ENCODE data around the gene UPK1B.
"Not testable (repeated sequence)": the region's sequence is repeated elsewhere in the genome, so short reads cannot be mapped to it uniquely, and the experiment has no call there.

The UPK1B gene

DNA sequence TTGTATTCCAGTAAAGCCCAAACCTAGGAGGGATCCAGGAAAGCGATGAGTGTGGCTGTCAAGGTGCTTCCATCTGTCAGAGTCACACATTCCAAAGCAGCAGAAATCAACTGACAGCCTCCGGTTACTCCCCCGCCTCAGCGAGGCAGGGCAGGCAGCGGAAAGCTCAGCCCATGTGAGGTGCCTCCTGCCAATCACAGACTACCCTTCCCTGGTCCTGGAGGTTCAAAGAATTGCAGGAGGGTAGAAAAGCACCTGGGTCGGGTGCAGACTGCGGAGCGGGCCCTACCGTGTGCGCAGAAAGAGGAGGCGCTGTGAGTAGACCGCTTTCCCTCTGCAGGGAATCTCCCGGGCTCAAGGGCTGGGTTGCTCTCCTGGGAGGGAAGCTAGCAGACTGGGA, at the start of gene UPK1B:
Gene UPK1B (plus strand): TSS at position 274 of the 400 bp plus-strand sequence. CDS start 13,144 bp downstream, outside the sequence.
- DNase-seq: no peak

DNA sequence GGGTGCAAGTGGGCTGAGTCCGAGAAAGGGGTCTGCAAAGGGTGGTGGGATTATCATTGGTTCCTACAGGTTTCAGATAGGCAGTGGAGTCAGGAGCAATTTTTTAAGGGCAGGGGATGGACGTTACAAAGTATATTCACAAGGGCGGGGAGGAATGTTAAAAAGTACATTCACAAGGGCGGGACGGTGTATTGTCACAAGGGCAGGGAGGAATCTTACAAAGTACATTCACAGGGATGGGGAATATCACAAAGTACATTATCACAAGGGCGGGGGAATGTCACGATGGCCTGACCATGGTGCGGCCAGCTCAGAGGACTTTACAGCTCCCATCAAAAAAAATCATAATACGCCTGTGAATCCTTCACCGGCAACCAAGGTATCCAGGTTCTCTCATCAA, 48.1 kb upstream of the UPK1B start:
- no peak for DNase-seq

DNA sequence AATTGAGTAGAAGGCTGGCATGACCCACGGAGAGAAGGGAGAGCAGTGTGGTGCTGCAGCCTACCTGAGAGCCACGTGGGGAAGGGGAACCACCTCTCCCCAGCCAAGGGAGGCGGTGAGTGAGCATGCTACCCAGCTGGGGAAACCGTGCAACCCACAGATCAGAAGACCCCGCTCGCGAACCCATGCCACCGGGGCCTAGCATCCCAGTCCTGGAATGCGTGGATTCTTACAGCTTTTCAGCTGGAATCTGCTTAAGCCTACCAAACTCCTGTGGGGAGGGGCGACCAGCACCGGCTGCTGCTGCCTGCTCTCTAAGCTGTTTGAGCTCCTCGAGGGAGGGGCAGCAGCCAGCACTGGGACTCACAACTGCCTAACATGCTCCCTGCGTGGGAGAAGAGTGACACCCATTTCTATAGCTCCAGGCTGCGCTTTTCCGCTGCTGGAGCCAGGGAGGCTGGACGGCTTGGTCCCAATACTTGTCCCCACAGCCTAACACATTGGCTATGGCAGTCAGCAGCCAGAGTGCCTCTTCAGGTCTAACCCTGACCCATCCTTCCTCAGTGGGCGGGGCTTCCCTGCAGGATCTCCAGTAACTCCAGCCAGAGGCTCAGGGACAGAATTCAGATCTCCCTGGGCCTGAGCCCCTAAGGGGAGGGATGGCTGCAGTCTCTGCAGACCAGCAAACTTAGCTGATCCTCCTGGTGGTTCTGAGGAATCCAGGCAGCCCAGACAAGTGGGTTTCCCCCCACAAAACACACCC, 47.5 kb upstream of the UPK1B start:
- DNase-seq: no peak

DNA sequence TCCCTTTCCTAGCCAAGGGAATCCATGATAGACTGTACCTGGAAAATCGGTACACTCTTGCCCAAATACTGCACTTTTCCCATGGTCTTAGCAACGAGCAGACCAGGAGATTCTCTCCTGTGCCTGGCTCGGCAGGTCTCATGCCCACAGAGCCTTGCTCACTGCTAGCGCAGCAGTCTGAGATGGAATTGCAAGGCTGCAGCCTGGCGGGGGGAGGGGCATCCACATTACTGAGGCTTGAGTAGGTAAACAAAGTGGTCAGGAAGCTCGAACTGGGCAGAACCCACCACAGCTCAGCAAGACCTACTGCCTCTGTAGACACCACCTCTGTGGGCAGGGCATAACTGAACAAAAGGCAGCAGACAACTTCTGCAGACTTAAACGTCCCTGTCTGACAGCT, 43.1 kb upstream of the UPK1B start:
- DNase-seq: not testable (repeated sequence)

DNA sequence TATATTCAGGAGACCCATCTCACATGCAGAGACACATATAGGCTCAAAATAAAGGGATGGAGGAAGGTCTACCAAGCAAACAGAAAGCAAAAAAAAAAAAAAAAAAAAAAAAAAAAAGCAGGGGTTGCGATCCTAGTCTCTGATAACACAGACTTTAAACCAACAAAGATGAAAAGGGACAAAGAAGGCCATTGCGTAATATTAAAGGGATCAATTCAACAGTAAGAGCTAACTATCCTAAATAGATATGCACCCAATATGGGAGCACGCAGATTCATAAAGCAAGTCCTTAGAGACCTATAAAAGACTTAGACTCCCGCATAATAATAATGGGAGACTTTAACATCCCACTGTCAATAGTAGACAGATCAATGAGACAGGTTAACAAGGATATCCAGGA, 41.1 kb upstream of the UPK1B start:
- DNase-seq: not testable (repeated sequence)

DNA sequence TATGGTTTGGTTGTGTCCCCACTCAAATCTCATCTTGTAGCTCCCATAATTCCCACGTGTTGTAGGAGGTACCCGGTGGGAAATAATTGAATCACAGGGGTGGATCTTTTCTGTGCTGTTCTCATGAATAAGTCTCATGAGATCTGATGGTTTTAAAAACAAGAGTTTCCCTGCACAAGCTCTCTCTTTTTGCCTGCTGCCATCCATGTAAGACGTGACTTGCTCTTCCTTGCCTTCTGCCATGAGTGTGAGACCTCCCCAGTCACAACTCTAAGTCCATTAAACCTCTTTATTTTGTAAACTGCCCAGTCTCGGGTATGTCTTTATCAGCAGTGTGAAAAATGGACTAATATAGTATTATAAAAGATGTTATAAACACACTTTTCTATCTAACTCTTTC, 34.0 kb upstream of the UPK1B start:
- DNase-seq: not testable (repeated sequence)

DNA sequence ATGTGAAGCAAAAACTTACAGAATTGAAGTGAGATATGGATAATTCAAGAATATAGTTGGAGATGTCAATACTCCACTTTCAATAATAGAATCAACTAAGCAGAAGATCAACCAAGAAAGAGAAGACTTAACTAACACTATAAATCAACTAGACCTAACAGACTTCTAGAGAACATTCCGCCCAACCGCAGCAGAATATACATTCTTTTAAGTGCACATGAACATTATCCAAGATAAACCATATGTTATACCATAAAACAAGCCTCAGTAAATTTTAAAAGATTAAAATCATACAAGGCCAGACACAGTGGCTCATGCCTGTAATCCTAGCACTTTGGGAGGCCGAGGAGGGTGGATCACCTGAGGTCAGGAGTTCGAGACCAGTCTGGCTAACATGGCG, 32.9 kb upstream of the UPK1B start:
- DNase-seq: no peak

DNA sequence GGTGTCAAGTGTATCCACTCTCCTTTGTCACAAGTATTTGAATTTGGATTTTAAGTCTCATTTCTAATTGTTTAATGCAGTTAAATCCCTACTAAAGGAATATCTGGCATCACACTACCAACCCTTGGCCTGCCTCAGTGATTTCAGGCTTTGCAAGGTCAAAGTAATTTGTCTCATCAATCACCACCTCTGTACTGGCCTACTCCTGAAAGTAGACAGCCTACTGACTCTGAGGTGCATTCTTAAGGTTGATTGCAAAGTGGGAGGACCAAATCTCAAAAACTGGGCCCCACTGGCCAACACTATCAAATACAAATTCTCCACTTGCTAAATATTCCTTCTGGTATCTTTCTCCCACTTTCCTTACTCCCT, 28.3 kb upstream of the UPK1B start:
- no peak for DNase-seq

DNA sequence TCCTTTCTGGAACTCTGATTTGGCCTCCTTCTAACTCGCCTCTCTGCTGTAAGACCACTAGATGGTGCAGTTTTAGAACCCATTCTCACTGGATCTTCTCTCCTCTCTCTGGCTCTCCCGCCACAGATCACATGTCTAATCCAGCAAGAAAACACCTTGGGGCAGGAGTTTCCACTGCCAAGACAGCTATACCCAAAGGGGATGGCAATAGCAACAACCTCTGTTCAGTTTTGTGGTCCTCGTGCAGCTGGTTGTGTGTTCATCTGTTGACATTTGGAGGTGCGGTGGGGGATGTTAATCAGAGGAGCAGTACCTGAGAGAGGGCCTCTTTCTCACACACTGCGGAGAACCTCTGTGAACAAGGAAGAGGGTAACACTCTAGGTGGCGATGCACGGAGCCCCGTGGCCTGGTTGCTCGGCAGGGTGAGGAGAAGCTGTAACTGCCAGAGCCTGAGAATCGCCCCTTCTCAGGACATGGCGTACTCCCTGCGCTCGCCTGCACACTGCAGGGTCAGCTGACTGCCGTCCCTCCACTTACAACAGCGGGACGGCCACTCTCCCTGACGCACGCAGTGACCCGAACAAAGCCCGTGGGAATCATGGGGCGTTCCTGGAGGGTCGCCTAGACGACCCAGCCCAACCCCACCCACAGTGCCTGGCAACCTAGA, 27.8 kb upstream of the UPK1B start, which contains the start of gene TEX55:
Gene TEX55 (plus strand): TSS at position 666 of the 668 bp plus-strand sequence. CDS start 25 bp downstream, outside the sequence.
- no peak for DNase-seq

DNA sequence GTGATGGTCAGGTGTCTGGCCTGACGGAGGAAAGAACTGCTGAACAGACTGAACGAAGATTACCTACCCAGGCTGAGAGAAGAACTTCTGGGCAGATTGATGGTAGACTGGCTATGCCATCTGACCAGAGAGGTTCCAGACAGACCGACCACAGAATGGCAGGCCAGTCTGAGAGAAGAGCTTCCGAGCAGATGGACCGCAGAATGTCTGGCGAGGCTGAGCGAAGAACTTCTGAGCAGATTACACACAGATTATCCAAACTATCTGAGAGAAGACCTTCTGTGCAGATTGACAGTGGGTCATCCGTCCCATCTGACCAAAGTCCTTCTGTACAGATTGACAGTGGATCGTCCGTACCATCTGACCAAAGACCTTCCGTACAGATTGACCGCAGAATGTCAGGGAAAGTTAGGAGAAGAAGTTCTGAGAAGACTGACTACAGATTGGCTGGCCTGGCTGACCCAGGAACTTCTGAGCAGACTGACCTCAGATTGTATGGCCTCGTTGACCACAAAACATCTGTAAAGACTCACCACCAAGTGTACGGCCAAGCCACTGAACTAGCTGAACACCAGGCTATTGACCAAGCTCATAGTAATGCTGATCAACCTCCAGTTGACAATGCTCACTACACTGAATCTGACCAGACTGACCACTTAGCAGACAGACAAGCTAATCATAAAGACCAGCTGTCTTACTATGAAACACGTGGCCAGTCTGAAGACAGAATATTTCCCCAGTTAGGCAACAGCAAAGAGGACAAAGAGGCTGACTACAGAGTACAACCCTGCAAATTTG, 26.6 kb upstream of the UPK1B start:
- DNase-seq: no peak

DNA sequence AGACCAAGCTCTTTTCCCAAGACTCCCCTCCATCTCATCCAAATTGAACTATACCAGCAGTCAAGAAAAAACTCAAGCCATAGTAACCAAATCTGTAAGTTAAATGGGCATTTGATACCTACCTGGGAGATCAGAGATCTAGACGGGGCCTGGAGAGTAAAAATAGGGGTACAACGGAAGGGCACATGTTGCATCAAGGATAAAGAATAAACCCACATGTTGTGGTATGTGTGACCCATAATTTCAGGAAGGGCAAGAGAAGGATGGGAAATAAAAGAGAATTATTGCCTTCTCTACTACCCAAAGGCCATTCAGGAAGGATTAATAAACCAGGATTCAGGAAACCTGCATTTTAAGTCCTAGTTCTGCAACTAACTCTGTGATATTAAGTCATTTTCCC, 25.9 kb upstream of the UPK1B start:
- no peak for DNase-seq

DNA sequence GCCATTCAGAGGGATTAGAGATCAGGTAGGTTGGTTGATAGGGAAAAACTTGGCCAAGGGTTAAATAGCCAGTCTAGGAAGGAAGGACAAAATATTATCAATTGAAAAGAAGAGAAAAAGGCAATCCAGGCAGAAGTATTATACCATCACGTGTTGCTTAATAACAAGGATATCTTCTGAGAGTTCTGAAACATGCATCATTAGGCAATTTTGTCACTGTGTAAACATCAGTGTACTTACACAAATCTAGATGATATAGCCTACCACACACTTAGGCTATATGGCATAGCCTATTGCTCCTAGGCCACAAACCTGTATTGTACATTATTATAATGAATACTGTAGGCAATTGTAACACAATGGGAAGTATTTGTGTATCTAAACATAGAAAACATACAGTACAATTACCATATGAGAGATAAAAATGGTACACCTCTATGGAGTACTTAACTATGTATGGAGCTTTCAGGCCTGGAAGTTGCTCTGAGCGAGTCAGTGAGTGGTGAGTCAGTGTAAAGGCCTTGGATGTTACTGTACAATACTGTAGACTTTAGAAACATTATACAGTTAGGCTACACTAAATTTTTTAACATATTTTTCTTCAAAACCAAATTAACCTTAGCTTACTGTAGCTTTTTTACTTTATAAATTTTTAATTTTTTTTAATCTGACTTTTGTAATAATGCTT, 24.8 kb upstream of the UPK1B start:
- no peak for DNase-seq

DNA sequence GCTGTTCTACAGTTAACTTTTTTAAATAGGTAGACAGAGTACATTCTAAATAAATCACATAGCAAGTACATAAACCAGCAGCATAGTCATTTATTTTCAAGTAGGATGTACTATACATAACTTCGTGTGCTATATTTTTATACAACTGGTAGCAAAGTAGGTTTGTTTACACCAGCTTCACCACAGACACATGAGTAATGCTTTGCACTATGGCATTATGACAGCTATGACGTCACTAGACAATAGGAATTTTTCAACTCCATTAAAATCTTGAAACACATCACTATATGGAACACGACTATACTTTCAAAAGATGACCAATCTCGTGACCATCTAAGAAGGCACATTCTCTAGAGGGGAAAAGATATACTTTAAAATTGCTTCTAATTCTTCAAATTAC, 23.9 kb upstream of the UPK1B start:
- DNase-seq: no peak

DNA sequence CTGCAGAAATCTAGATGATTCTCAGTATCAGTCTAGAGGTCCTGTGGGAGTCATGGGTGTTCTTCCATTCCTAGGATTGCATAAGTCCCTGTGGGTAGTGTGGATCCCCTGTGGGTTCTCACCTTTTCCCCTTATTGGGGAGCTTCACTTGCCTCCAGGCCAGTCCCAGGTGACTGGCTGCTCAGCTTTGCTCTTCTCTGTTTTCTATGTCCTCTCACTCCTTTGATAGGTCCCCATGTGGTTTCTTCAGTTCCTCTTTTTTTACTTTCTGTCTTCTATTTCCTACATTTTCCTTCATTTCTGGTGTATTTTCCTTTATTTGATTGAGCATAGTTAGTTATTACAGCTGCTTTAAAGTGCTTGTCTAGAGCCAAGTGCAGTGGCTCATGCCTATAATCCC, 16.5 kb upstream of the UPK1B start:
- no peak for DNase-seq

DNA sequence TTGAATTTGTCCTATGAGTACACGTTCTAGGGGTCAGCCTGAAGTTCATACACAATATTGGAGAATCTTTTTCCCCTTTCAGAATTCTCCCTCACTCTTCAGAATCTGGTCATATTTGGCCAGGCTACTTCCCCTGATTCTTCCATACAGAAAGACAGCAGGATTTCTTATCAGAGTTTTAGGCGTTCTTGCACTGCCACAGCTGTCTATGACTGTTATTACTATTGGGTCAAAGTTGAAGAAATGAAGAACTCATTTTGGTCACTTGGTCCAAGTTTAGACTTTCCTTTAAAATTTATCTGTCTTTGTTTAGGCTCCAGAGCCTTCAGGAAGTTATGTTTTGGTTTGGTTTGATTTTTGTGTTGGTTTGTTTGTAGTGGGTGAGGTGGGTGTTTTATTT, 15.4 kb upstream of the UPK1B start:
- DNase-seq: no peak

DNA sequence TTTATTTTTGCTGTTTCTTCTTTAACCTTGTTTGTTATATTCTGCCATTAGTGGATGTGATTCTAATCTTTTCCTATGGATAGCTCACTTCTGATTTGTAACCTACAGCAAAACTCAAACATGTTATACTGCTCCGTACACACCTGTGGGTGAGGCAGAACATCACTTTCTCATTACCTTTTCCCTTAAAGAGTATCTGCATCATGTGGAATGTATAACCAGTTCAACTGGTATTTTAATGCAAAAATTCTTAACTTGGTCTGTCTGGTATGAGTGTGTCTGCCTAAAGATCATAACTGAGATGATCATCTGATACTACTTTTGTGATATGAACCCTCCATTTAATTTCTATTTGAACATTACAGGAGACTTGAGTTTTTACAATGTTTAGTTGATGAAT, 13.0 kb upstream of the UPK1B start:
- DNase-seq: no peak

DNA sequence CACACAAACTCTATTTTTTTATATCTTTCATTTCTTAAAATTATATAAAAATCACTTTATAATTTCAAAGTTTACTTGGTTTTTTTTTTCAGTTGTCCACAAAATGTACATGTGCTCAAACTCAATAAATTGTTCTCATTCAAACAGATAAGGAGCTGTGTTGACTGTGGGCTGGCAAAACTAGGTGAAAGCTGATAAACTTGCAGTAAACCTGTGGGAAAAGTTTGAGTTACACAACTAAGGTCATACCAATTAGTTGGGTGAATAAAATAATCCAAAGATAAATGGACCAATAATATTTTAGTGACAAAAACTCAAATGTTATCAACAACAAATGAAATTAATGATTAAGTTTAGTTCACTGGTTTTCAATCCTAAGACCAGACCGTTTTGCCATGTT, 12.6 kb upstream of the UPK1B start:
- DNase-seq: no peak

DNA sequence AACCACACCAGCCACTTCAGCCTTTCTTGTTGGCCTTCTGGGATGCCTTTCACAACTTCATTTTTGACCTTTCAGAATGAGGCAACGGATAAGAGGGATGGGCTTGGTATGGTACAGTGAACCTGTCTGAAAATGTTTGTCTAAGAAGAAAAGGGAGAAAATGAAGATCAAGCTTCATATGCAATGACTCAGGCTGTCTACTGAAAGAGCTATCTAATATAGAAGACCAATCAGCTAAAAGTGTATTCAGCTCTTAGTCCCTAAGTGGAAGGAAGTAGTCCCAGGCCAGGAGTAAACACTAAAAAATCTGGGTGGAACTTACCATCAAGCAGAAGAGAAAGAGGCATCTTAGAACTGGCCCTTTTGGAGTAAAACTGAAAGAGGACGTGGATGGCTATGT, 12.2 kb upstream of the UPK1B start:
- no peak for DNase-seq

DNA sequence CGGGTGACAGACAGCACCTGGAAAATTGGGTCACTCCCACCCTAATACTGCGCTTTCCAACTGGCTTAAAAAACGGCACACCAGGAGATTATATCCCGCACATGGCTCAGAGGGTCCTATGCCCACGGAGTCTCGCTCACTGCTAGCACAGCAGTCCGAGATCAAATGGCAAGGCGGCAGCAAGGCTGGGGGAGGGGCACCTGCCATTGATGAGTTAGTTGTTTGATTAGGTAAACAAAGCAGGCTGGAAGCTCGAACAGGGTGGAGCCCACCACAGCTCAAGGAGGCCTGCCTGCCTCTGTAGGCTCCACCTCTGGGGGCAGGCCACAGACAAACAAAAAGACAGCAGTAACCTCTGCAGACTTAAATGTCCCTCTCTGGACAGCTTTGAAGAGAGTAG, 8.7 kb upstream of the UPK1B start:
- DNase-seq: not testable (repeated sequence)

DNA sequence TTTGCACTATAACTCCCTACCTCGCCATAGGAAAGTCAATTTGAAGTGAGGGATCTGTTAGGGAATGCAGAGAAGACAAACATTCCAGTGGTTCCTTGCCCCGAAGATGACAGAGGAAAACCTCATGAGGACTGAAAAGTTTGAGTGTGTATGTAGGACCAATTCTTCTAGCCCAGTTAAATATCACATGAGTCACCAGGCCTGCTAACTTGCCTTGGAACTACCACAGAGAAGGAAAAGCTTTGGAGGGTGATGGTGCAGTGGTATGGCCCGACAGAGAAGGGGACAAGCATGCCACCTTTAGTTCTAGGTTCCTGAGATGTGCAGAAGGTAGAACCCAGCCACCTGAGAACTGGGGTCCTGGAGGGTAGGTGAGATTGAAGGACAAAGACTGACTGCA, 2.6 kb upstream of the UPK1B start:
- DNase-seq: no peak

DNA sequence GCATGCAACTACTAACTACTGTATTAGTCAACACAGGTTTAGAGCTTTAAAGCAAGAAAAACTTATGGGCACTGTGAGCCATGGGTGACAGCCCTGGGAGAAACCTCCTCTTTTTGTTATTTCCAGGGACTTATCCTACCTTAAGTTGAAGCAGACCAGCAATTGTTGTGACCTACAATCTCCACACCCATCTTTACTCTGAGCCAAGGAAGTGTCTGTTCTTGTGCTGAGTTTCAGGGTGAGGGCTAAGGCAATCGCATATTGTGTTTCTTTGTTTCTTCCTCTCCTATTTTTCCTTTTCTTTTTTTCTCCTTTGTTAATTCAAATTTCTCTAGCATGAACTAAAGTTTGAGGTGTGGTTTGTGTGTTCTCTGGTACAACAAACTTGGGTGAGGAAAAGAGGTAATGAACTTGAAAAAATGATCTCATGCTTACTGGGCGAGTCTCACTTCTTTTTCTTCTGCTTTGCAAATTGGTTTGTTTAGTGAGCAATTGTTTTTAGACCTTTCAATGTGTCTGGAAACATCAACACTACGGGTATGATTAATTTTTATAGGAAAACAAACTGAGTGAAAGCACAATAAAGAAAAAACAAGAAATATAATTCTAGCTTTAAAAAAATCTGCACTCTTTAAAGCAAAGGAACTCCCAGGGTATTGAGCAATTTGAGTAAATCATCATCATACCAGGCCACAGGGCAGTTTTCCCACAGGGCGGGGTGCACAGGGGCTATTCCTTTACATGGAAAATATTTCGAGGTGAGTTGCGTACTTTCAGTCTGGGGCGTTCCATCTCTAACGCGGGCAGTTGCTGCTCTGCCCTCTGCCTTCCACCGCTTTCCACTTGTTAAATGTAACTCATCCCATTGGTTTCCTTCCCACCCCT, 2.7 kb downstream of the UPK1B start:
- DNase-seq: no peak

DNA sequence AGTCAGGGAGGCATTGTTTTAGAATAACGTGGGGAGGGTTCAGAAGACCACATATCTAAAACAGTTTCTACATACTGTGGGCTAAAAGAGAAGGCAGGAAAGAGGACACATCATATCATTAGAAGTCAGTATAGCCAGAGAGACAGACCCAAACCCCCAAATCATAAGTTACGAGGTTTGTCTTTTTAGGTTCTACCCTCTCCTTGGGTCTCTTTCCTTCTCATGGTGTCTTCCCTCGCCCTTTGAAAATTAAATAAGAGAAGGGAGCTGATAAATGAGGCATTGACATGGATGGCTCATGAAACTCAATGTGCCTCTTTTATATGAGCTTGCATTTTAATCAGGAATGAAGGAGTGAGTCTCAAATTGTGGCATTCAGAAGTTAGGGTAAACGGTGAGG, 3.4 kb downstream of the UPK1B start:
- DNase-seq: no peak
